DND-41 (cell line): ENCODE results near the gene SYNE1.

Experiments
- EZH2 ChIP-seq: IDR thresholded peaks from 3 replicates; pipeline ENCODE4 v1.6.1; 2012; ENCODE audit warnings: borderline replicate concordance, low read depth, mild to moderate bottlenecking, moderate library complexity, low read length, inconsistent platforms; ENCODE audit not compliant: severe bottlenecking
- TF ChIP-seq, protein P1 (sequence below): IDR thresholded peaks from 2 replicates; pipeline ENCODE4 v1.5.1; 2012; ENCODE audit warnings: borderline replicate concordance, low read length, moderate library complexity, mild to moderate bottlenecking; ENCODE audit not compliant: poor library complexity, severe bottlenecking; ENCODE audit errors: extremely low read depth

GRCh38 chr6:152482289-152482688 is 154.9 kb downstream of the SYNE1 start:
- TF ChIP-seq, protein P1, sequence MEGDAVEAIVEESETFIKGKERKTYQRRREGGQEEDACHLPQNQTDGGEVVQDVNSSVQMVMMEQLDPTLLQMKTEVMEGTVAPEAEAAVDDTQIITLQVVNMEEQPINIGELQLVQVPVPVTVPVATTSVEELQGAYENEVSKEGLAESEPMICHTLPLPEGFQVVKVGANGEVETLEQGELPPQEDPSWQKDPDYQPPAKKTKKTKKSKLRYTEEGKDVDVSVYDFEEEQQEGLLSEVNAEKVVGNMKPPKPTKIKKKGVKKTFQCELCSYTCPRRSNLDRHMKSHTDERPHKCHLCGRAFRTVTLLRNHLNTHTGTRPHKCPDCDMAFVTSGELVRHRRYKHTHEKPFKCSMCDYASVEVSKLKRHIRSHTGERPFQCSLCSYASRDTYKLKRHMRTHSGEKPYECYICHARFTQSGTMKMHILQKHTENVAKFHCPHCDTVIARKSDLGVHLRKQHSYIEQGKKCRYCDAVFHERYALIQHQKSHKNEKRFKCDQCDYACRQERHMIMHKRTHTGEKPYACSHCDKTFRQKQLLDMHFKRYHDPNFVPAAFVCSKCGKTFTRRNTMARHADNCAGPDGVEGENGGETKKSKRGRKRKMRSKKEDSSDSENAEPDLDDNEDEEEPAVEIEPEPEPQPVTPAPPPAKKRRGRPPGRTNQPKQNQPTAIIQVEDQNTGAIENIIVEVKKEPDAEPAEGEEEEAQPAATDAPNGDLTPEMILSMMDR = no peak
- TF ChIP-seq EZH2 = no peak
